GM12872 (cell line): ENCODE data around the gene ABLIM3.
A peak's percentile ranks its signal among the peaks of the same experiment; 100 is the strongest.

Experiments
- CTCF ChIP-seq: IDR thresholded peaks from 3 replicates; pipeline ENCODE4 v1.5.1; 2011; ENCODE audit warnings: low read depth, mild to moderate bottlenecking, low read length, moderate library complexity; ENCODE audit not compliant: insufficient read depth

ABLIM3 gene

GRCh38 chr5:149143470-149143869, 2.2 kb downstream of the ABLIM3 start:
- no peak for TF ChIP-seq CTCF

DNA sequence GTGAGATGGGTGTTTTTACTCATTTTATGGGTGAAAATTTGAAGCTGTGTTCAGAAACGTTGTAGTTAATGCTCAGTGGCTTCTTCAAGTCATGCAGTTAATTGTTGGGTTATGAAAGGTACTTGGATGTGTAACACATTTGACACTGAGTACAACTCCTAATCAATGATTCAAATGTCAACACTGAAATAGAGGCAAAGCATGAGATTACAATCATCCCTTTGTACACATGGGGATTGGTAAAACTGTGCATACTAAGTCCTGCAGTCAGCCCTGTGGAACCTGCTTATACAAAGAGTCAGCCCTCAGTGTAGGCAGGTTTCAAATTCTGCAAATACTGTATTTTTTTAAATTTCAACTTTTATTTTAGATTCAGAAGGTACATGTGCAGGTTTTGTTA, 3.3 kb downstream of the ABLIM3 start:
- no peak for TF ChIP-seq CTCF

DNA sequence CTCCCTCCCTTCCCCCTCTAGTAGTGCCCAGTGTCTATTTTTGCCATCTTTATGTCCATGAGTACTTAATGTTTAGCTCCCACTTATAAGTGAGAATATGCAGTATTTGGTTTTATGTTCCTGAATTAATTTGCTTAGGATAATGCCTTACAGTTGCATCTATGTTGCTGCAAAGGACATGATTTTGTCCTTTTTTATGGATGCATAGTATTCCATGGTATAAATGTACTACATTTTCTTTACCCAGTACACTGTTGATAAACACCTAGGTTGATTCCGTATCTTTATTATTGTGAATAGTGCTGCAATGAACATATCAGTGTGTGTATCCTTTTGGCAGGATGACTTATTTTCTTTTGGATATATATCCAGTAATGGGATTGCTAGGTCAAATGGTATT, 3.8 kb downstream of the ABLIM3 start:
- no peak for TF ChIP-seq CTCF

DNA sequence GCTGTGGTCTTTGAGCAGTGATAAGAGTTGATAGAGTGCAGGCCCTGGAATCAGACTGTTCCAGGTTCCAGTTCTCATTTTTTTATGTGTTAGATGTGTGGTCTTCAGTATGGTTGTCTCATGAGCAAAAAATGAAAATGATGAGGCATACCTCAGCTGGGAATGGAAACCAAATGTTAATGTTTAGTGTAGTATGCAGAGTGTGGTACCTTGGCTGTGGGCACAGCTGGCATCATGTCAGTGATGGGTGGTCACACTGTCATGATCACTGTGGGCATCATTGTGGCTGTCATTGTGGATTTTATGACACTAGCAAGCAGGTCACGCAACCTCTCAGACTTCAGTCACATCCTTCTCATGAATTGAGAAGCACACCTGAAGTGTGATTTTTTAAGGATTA, 6.4 kb downstream of the ABLIM3 start:
- no peak for TF ChIP-seq CTCF

GRCh38 chr5:149149942-149150341, 8.6 kb downstream of the ABLIM3 start:
- TF ChIP-seq CTCF: no peak

- no peak for TF ChIP-seq CTCF
Measured at GRCh38 chr5:149150457-149150856, 9.2 kb downstream of the ABLIM3 start.

- 0 out of 3 replicates have a peak, but pooled peaks have one; percentile 20 for TF ChIP-seq CTCF
Measured at GRCh38 chr5:149151717-149152116, 10.4 kb downstream of the ABLIM3 start.

GRCh38 chr5:149152317-149152746, 11.0 kb downstream of the ABLIM3 start:
- TF ChIP-seq CTCF: no peak
